Testis (tissue), 2 donors: ENCODE data around the gene SHF.

Experiments used
- POLR2A ChIP-seq: fragments of 450-650 bp; IDR thresholded peaks from one replicate; pipeline ENCODE4 v1.6.1; 2017; ENCODE audit warnings: antibody characterized with exemption, mild to moderate bottlenecking, moderate library complexity
- TF ChIP-seq, protein P1 (sequence below), 3 experiments: fragments of 450-650 bp in 2 of 3; fragments of 200-600 bp in 1 of 3; sonication (generic) in 1 of 3; IDR thresholded peaks; one replicate each; pipeline ENCODE4 v1.5.1; 2016 to 2019; ENCODE audit warnings: antibody characterized with exemption in 3 of 3, mild to moderate bottlenecking in 2 of 3, moderate library complexity in 1 of 3

DNA sequence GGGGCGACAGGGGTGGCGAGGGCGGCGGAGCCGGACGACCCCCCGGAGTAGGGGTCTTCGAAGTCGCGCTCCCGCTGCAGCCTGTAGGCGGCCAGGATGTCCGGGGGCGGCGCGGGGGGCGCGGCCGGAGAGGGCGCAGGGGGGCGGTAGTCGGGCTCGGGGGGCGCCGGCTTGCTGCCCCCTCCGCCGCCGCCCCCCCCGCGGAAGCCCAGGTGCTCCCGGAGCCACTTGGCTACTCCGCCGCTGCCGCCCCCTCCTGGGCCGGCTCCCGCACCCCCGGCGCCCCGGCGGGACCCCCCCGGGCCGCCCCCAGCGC is 230 bp downstream of the SHF start:
- TF ChIP-seq, protein P1, sequence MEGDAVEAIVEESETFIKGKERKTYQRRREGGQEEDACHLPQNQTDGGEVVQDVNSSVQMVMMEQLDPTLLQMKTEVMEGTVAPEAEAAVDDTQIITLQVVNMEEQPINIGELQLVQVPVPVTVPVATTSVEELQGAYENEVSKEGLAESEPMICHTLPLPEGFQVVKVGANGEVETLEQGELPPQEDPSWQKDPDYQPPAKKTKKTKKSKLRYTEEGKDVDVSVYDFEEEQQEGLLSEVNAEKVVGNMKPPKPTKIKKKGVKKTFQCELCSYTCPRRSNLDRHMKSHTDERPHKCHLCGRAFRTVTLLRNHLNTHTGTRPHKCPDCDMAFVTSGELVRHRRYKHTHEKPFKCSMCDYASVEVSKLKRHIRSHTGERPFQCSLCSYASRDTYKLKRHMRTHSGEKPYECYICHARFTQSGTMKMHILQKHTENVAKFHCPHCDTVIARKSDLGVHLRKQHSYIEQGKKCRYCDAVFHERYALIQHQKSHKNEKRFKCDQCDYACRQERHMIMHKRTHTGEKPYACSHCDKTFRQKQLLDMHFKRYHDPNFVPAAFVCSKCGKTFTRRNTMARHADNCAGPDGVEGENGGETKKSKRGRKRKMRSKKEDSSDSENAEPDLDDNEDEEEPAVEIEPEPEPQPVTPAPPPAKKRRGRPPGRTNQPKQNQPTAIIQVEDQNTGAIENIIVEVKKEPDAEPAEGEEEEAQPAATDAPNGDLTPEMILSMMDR (IDR thresholded peaks at IDR 0.05) = no peak
- no peak for TF ChIP-seq POLR2A
